ENCODE results near the gene IDI1. TPM values are rescaled to one million over a fixed set of nuclear protein-coding genes. Genes with fewer than 3 reads are reported as not detected.

Gene IDI1
- total and polyA plus RNA-seq, 4 donors, result 90.6 to 219 (median 169) TPM

DNA sequence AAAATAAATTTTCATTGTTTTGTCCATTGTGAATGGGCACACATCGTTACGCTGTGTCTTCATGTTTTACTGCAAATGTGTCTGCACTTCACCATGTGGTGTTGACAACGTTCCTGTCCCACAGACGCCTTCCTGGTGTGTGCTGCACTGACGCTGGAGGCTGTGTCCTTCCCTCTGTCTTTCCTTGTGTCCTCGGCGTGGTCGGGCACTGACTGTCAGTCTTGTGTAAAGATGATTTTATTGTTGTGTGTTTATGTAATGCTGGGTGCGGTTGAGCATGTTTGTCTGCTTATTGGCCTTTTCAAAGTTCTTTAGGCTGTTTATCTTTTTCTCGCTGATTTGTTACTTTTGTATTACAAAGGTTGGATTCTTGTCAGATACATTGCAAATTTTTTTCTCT lies 41.3 kb downstream of the IDI1 start:
- Histone ChIP-seq H3K4me3 (ENCODE audit: low read depth, low read length) (no peak overlapping the region), H3K9me3 (ENCODE audit: control insufficient read depth, insufficient read depth, low read length) (peaks cover 5% of the 10 kb centered on the region), H3K4me1 (ENCODE audit: control insufficient read depth, insufficient read depth, low read length) (no peaks in the 10 kb centered on the region), H3K36me3 (ENCODE audit: control insufficient read depth, insufficient read depth, low read length) (peaks cover 88% of the 10 kb centered on the region), H3K27ac (ENCODE audit: low read depth, low read length) (no peak overlapping the region), H3K27me3 (ENCODE audit: control insufficient read depth, insufficient read depth, low read length) (no peaks in the 10 kb centered on the region)
- DNase-seq (ENCODE audit: low read depth in 4 of 6, low spot score in 6 of 6), result no peak
- WGBS (ENCODE audit: insufficient coverage), result 100% methylated on average over 4 of the region's 10 CpGs

DNA sequence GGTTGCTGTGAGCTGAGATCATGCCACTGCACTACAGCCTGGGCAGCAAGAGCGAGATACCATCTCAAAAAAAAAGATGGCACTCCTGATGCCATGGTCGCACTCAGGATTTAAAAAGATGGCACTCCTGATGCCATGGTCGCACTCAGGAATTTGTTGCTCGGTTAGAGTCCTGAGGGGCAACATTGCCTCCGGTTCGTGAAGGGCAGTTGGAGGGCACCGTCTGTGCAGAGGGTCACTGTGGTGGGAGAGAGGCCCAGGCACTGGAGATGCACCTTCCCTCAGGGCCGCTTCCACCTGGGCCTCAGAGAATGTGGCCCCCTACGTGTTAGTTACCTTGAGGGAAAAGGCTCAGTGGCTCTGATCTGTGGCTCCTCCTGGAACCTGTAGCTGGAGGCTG lies 42.3 kb downstream of the IDI1 start:
- Histone ChIP-seq H3K27me3 (ENCODE audit: control insufficient read depth, insufficient read depth, low read length) (no peaks in the 10 kb centered on the region), H3K4me3 (ENCODE audit: low read depth, low read length) (no peak overlapping the region), H3K9me3 (ENCODE audit: control insufficient read depth, insufficient read depth, low read length) (peaks cover 11% of the 10 kb centered on the region), H3K36me3 (ENCODE audit: control insufficient read depth, insufficient read depth, low read length) (peaks cover 88% of the 10 kb centered on the region), H3K27ac (ENCODE audit: low read depth, low read length) (no peak overlapping the region), H3K4me1 (ENCODE audit: control insufficient read depth, insufficient read depth, low read length) (no peaks in the 10 kb centered on the region)
- DNase-seq (ENCODE audit: low read depth in 4 of 6, low spot score in 6 of 6), result no peak
- WGBS (ENCODE audit: insufficient coverage), result 93% methylated on average over 9 of the region's 9 CpGs

DNA sequence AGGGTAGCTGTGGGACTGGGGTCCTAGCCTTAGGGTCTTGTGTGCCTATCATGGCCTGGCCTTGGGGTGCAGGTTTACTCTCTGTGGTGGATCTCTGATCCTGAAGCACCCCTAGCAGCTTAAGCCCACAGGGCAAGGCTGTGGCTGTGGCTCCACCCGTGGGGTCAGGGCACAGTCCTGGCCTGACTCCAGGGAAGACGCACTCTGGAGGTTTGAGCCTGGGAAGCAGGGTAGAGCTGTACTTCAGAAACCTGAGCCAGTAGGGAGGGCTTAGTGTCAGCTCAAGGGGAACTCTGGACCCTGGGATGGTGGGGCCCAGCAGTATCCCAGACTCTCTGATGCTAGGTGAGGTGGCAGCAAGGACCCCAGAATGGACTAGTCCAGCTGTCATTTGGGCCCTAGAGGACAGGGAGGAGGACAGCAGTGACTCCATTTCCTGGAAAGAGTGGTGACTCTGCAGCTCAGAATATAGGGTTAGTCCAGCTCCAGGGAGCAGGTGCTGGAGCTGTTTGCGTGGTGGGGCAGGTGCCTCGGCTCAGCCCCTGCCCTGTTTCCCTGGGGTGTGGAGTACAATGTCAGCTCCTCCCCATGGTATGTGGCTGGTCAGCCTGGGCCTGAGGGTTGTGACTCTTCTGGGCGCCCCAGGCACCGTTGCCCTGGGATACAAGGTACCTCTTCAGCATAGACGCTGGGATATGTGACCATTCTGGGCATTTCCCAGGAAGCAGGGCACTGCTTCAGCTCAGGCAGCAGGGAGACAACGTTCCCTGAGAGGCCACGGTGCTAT lies 44.8 kb downstream of the IDI1 start:
- peaks cover 81% of the 10 kb centered on the region for H3K36me3 ChIP-seq (ENCODE audit: control insufficient read depth, insufficient read depth, low read length)
- peaks cover 11% of the 10 kb centered on the region for H3K9me3 ChIP-seq (ENCODE audit: control insufficient read depth, insufficient read depth, low read length)
- no peak overlapping the region for H3K4me3 ChIP-seq (ENCODE audit: low read depth, low read length)
- H3K4me1 ChIP-seq (ENCODE audit: control insufficient read depth, insufficient read depth, low read length), result no peaks in the 10 kb centered on the region
- no peaks in the 10 kb centered on the region for H3K27me3 ChIP-seq (ENCODE audit: control insufficient read depth, insufficient read depth, low read length)
- over 99% methylated on average over 8 of the region's 9 CpGs for WGBS (ENCODE audit: insufficient coverage)
- no peak overlapping the region for H3K27ac ChIP-seq (ENCODE audit: low read depth, low read length)
- no peak for DNase-seq (ENCODE audit: low read depth in 4 of 6, low spot score in 6 of 6)

DNA sequence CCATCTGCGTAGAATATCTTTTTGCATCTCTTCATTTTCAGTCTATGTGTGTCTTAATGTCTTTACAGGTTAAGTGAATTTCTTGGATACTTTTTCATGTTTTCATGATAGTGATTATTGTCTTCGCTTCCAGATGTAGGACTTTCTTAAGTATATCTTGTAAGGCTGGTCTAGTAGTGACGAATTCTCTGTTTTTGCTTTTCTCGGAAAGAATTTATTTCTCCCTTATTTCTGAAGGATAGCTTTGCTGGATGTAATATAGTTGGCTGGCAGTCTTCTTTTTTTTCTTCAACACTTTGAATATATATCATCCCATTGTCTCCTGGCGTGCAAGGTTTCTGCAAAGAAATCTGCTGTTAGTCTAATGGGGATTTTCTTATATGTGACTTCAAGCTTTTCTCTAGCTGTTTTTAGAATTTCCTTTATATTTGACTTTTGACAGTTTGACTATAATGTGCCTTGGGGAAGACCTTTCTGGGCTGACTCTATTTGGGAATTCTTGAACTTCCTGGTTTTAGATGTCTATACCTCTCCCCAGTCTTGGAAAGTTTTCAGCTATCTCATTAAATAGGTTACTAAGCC lies 46.4 kb downstream of the IDI1 start:
- 80% methylated on average over 1 of the region's 5 CpGs for WGBS (ENCODE audit: insufficient coverage)
- peaks cover 86% of the 10 kb centered on the region for H3K36me3 ChIP-seq (ENCODE audit: control insufficient read depth, insufficient read depth, low read length)

DNA sequence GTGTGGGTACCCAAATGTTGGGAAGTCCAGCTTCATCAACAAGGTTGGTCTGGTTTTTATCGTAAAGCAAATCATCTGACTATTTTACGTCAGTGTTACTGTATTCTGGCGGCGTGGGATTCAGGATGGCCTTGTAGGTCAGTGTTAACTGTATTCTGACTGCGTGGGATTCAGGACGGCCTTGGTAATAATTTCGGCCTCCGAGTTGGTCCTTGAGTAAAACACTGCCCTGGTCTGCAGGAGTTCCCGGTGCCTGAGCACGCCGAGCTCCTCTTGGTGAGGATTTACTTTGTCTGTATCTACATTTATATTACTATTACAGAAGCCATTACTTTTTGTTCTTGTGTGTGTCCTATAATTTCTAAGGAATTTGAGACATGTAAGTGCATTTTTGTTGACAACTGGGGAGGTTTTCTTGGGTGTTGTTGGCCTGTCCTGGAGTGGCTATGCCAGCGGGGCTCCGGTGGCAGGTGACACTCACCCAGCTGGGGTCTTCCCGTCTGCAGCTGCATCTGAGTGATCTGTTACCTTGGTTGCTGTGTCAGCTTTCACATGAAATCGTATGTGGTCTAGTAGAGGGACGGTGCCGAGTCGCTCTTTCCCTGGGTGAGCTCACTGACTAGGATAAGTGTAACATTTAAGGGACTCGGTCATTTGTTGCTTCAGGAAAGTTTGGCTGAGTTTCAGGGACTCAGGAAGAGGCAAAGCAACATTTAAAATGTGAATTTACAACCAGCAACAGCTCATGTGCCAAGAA lies 51.5 kb downstream of the IDI1 start:
- H3K4me1 ChIP-seq (ENCODE audit: control insufficient read depth, insufficient read depth, low read length), result no peaks in the 10 kb centered on the region
- DNase-seq (ENCODE audit: low read depth in 4 of 6, low spot score in 6 of 6), result no peak
- 86% methylated on average over 14 of the region's 19 CpGs for WGBS (ENCODE audit: insufficient coverage)
- no peak overlapping the region for H3K4me3 ChIP-seq (ENCODE audit: low read depth, low read length)
- peaks cover 79% of the 10 kb centered on the region for H3K36me3 ChIP-seq (ENCODE audit: control insufficient read depth, insufficient read depth, low read length)
- H3K27ac ChIP-seq (ENCODE audit: low read depth, low read length), result no peak overlapping the region
- peaks cover 5% of the 10 kb centered on the region for H3K9me3 ChIP-seq (ENCODE audit: control insufficient read depth, insufficient read depth, low read length)
- H3K27me3 ChIP-seq (ENCODE audit: control insufficient read depth, insufficient read depth, low read length), result no peaks in the 10 kb centered on the region

More for the DNA sequence above, 46.4 kb downstream of the IDI1 start:
- no peak overlapping the region for H3K4me3 ChIP-seq (ENCODE audit: low read depth, low read length)
- peaks cover 11% of the 10 kb centered on the region for H3K9me3 ChIP-seq (ENCODE audit: control insufficient read depth, insufficient read depth, low read length)
- no peaks in the 10 kb centered on the region for H3K27me3 ChIP-seq (ENCODE audit: control insufficient read depth, insufficient read depth, low read length)
- H3K4me1 ChIP-seq (ENCODE audit: control insufficient read depth, insufficient read depth, low read length), result no peaks in the 10 kb centered on the region
- H3K27ac ChIP-seq (ENCODE audit: low read depth, low read length), result no peak overlapping the region
- no peak for DNase-seq (ENCODE audit: low read depth in 4 of 6, low spot score in 6 of 6)

DNA sequence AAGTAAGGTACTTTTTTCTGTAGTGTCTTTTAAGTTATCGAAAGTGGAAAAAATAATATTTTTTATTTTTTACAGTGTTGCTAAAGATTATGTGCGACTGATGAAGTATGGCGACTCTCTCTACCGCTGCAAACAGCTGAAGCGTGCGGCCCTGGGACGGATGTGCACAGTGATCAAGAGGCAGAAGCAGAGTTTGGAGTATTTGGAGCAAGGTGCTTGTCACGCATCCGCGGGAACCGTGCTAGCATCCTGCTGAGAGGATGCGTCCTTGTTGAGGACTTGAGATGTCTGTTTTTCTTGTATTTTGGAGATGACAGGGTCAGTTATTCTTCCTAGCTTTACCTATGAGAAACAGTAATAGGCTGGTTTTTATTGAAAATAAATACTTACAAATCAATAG lies 52.9 kb downstream of the IDI1 start:
- Histone ChIP-seq H3K27me3 (ENCODE audit: control insufficient read depth, insufficient read depth, low read length) (no peaks in the 10 kb centered on the region), H3K4me1 (ENCODE audit: control insufficient read depth, insufficient read depth, low read length) (no peaks in the 10 kb centered on the region), H3K4me3 (ENCODE audit: low read depth, low read length) (no peak overlapping the region), H3K36me3 (ENCODE audit: control insufficient read depth, insufficient read depth, low read length) (peaks cover 70% of the 10 kb centered on the region), H3K9me3 (ENCODE audit: control insufficient read depth, insufficient read depth, low read length) (no peaks in the 10 kb centered on the region), H3K27ac (ENCODE audit: low read depth, low read length) (no peak overlapping the region)
- no peak for DNase-seq (ENCODE audit: low read depth in 4 of 6, low spot score in 6 of 6)
- WGBS (ENCODE audit: insufficient coverage), result 98% methylated on average over 9 of the region's 12 CpGs

DNA sequence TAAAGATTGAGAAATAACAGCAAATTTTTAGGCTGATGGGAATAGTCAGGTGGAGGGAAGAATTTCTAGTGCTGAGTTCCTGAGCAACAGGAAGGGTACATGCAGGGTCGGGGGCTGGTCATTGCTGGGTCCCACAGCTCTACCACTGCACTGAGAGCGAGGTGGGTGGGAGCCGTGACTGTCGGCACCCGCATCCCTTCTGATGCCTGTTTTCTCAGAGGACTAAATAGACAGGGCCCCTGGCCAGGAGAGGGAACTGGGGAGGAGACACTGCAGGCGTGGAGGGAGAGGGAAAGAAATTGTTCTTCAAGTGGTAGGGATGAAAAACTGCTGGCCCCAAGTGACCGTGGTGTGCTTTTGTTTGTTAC lies 53.4 kb downstream of the IDI1 start:
- Histone ChIP-seq H3K9me3 (ENCODE audit: control insufficient read depth, insufficient read depth, low read length) (no peaks in the 10 kb centered on the region), H3K27me3 (ENCODE audit: control insufficient read depth, insufficient read depth, low read length) (no peaks in the 10 kb centered on the region), H3K4me1 (ENCODE audit: control insufficient read depth, insufficient read depth, low read length) (no peaks in the 10 kb centered on the region), H3K4me3 (ENCODE audit: low read depth, low read length) (no peak overlapping the region), H3K36me3 (ENCODE audit: control insufficient read depth, insufficient read depth, low read length) (peaks cover 67% of the 10 kb centered on the region), H3K27ac (ENCODE audit: low read depth, low read length) (no peak overlapping the region)
- no peak for DNase-seq (ENCODE audit: low read depth in 4 of 6, low spot score in 6 of 6)
- WGBS (ENCODE audit: insufficient coverage), result 100% methylated on average over 3 of the region's 7 CpGs

DNA sequence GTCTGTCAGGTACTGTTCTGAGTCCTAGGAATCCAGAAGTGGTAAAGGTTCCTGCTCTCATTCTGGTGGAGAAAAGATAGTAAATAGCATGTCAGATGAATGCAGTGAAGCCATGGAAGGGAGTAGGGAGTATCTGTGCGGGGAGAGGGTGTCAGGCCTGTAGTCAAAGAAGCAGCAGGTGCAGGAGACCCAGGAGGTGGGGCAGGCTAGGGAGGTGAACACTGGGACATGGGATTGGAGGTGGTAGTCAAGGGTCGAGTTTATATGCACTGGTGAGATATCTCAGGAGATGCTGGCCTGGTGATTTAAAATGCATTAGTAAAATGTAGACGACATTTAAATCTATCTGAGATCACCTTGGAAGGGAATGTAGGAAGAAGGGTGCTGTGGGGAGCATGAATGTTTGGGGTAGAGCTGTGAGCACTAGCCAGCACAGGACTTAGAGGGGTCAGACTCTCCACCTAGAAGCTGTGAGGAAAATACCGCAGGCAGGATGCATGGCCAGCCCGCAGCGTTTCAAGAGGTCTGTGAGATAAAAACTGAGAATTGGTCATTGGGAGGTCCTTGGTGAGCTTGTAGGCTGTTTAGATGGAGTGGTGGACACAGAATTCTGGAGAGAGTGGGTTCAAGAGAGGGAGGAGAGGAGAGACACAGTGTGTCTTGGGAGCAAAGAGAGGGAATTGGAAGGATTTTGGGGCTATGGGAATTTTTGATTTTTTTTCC lies 53.9 kb downstream of the IDI1 start:
- DNase-seq (ENCODE audit: low read depth in 4 of 6, low spot score in 6 of 6), result no peak
- peaks cover 62% of the 10 kb centered on the region for H3K36me3 ChIP-seq (ENCODE audit: control insufficient read depth, insufficient read depth, low read length)
- H3K4me1 ChIP-seq (ENCODE audit: control insufficient read depth, insufficient read depth, low read length), result no peaks in the 10 kb centered on the region
- no peak overlapping the region for H3K4me3 ChIP-seq (ENCODE audit: low read depth, low read length)
- 97% methylated on average over 6 of the region's 6 CpGs for WGBS (ENCODE audit: insufficient coverage)
- no peaks in the 10 kb centered on the region for H3K27me3 ChIP-seq (ENCODE audit: control insufficient read depth, insufficient read depth, low read length)
- no peak overlapping the region for H3K27ac ChIP-seq (ENCODE audit: low read depth, low read length)
- no peaks in the 10 kb centered on the region for H3K9me3 ChIP-seq (ENCODE audit: control insufficient read depth, insufficient read depth, low read length)

DNA sequence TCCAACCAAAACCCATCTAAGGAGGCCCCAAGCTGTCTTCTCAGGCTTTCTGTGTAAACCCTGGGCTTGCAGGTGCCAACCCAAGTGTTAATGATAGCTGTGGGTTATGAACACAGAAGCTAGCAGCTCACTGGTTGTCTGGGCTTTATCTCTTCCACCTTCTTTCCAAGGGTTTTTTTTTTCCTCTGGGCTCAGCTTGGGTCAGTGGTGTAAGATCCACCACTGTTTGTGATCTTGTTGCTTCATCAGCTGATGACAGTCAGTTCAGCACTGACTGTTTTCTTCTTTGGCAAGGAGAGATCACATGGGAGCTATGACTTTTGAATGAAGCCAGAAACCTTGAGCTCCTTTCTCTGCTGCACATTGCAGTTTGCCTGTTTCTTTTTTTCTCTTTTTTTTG lies 56.0 kb downstream of the IDI1 start:
- no peaks in the 10 kb centered on the region for H3K27me3 ChIP-seq (ENCODE audit: control insufficient read depth, insufficient read depth, low read length)
- H3K4me3 ChIP-seq (ENCODE audit: low read depth, low read length), result no peak overlapping the region
- no peak for DNase-seq (ENCODE audit: low read depth in 4 of 6, low spot score in 6 of 6)
- H3K9me3 ChIP-seq (ENCODE audit: control insufficient read depth, insufficient read depth, low read length), result no peaks in the 10 kb centered on the region
- peaks cover 44% of the 10 kb centered on the region for H3K36me3 ChIP-seq (ENCODE audit: control insufficient read depth, insufficient read depth, low read length)
- no peak overlapping the region for H3K27ac ChIP-seq (ENCODE audit: low read depth, low read length)
- peaks cover 14% of the 10 kb centered on the region for H3K4me1 ChIP-seq (ENCODE audit: control insufficient read depth, insufficient read depth, low read length)
